GM19328 (cell line): ENCODE data around the gene IFITM5.
A peak's percentile ranks its signal among the peaks of the same experiment; 100 is the strongest.

Experiments used
- ATAC-seq: cut with Tn5 transposase; IDR thresholded peaks from one replicate; pipeline ENCODE4 v1.9.1; 2021; ENCODE audit warnings: mild to moderate bottlenecking, moderate library complexity; ENCODE audit not compliant: unreplicated experiment

Gene IFITM5

GRCh38 chr11:269146-269890 lies 30.0 kb downstream of the IFITM5 start:
- peak; percentile 61 for ATAC-seq

- ATAC-seq: peak; percentile 39
Observed at GRCh38 chr11:268716-269145, 30.6 kb downstream of the IFITM5 start.

GRCh38 chr11:267491-267994 lies 31.8 kb downstream of the IFITM5 start:
- ATAC-seq: no peak

- ATAC-seq: no peak
Observed at GRCh38 chr11:266676-267439, 32.5 kb downstream of the IFITM5 start.

GRCh38 chr11:261624-262023 lies 37.7 kb downstream of the IFITM5 start:
- ATAC-seq: no peak

- ATAC-seq: no peak
Observed at GRCh38 chr11:259413-259812, 39.9 kb downstream of the IFITM5 start.

- ATAC-seq: no peak
Observed at GRCh38 chr11:257766-258493, 41.4 kb downstream of the IFITM5 start.

- no peak for ATAC-seq
Observed at GRCh38 chr11:256952-257737, 42.2 kb downstream of the IFITM5 start.

- ATAC-seq: no peak
Observed at GRCh38 chr11:255816-256215, 43.5 kb downstream of the IFITM5 start.

- ATAC-seq: no peak
Observed at GRCh38 chr11:255176-255575, 44.1 kb downstream of the IFITM5 start.

GRCh38 chr11:253886-254270 lies 45.4 kb downstream of the IFITM5 start:
- no peak for ATAC-seq

GRCh38 chr11:253160-253885 lies 46.0 kb downstream of the IFITM5 start:
- no peak for ATAC-seq

GRCh38 chr11:252666-253065 lies 46.7 kb downstream of the IFITM5 start:
- ATAC-seq: no peak

- ATAC-seq: no peak
Observed at GRCh38 chr11:251550-251949, 47.8 kb downstream of the IFITM5 start.

- no peak for ATAC-seq
Observed at GRCh38 chr11:250740-251299, 48.5 kb downstream of the IFITM5 start.

- ATAC-seq: no peak
Observed at GRCh38 chr11:250274-250673, 49.1 kb downstream of the IFITM5 start.

GRCh38 chr11:249062-249461 lies 50.3 kb downstream of the IFITM5 start:
- ATAC-seq: no peak
